ENCODE measurements around the gene CCDC102B.

GRCh38 chr18:68944826-68945225 is 146.9 kb downstream of the CCDC102B start:
- TF ChIP-seq CTCF (IDR thresholded peaks at IDR 0.05; ENCODE audit: low read depth, low read length, poor library complexity, severe bottlenecking) (no peak), EZH2phosphoT487 (IDR thresholded peaks at IDR 0.05; ENCODE audit: borderline replicate concordance, low read length) (no peak)
